ENCODE measurements around the gene PACSIN1. TPM values are rescaled to one million over a fixed set of nuclear protein-coding genes. Genes with fewer than 3 reads are reported as not detected.
A peak's percentile ranks its signal among the peaks of the same experiment; 100 is the strongest.

Gene PACSIN1
- total and polyA plus RNA-seq, 2 experiments from 2014 or later = 0.05 to 0.37 TPM

- H3K4me2 ChIP-seq = no peak overlapping the region
- DNase-seq (ENCODE audit: low spot score) = no peak
- H3K27me3 ChIP-seq = no peaks in the 10 kb centered on the region
- no peaks in the 10 kb centered on the region for H3K79me2 ChIP-seq
- TF ChIP-seq EZH2 (IDR thresholded peaks at IDR 0.05; ENCODE audit: borderline replicate concordance) (no peak), EZH2phosphoT487 (IDR thresholded peaks at IDR 0.05; ENCODE audit: low read depth, severe bottlenecking, unreplicated experiment) (no peak), CTCF (IDR thresholded peaks at IDR 0.05; ENCODE audit: poor library complexity) (no peak)
- WGBS (ENCODE audit: low lambda C conversion rate, missing lambda C conversion rate) = 97% methylated on average over 4 of the region's 4 CpGs
- H4K20me1 ChIP-seq (ENCODE audit: insufficient read depth, poor library complexity, severe bottlenecking) = no peaks in the 10 kb centered on the region
- H3K4me3 ChIP-seq = no peak overlapping the region
- no peaks in the 10 kb centered on the region for H3K9me3 ChIP-seq (ENCODE audit: low read depth)
- no peaks in the 10 kb centered on the region for H3K36me3 ChIP-seq (replicated peaks; ENCODE audit: insufficient read depth, low read depth)
- no peak overlapping the region for H2AFZ ChIP-seq
- no peaks in the 10 kb centered on the region for H3K4me1 ChIP-seq (ENCODE audit: insufficient read depth)
- H3K9me2 ChIP-seq (replicated peaks; ENCODE audit: insufficient read depth) = no peaks in the 10 kb centered on the region
- no peak overlapping the region for H3K27ac ChIP-seq
Measured at GRCh38 chr6:34558172-34558714, 92.4 kb downstream of the PACSIN1 start.

- no peak for DNase-seq (ENCODE audit: low spot score)
- TF ChIP-seq CTCF (IDR thresholded peaks at IDR 0.05; ENCODE audit: poor library complexity) (no peak), EZH2 (IDR thresholded peaks at IDR 0.05; ENCODE audit: borderline replicate concordance) (no peak), EZH2phosphoT487 (IDR thresholded peaks at IDR 0.05; ENCODE audit: low read depth, severe bottlenecking, unreplicated experiment) (no peak)
- Histone ChIP-seq H3K9me3 (ENCODE audit: low read depth) (no peaks in the 10 kb centered on the region), H3K9me2 (replicated peaks; ENCODE audit: insufficient read depth) (no peaks in the 10 kb centered on the region), H3K36me3 (replicated peaks; ENCODE audit: insufficient read depth, low read depth) (no peaks in the 10 kb centered on the region), H3K27ac (no peak overlapping the region), H4K20me1 (ENCODE audit: insufficient read depth, poor library complexity, severe bottlenecking) (no peaks in the 10 kb centered on the region), H3K79me2 (no peaks in the 10 kb centered on the region), H3K4me2 (no peak overlapping the region), H3K27me3 (no peaks in the 10 kb centered on the region), H3K4me3 (no peak overlapping the region), H3K4me1 (ENCODE audit: insufficient read depth) (no peaks in the 10 kb centered on the region), H2AFZ (no peak overlapping the region)
- 59% methylated on average over 10 of the region's 10 CpGs for WGBS (ENCODE audit: low lambda C conversion rate, missing lambda C conversion rate)
Measured at GRCh38 chr6:34559651-34560365, 93.9 kb downstream of the PACSIN1 start.

- no peaks in the 10 kb centered on the region for H3K79me2 ChIP-seq
- no peak overlapping the region for H2AFZ ChIP-seq
- no peaks in the 10 kb centered on the region for H3K36me3 ChIP-seq (replicated peaks; ENCODE audit: insufficient read depth, low read depth)
- no peak overlapping the region for H3K27ac ChIP-seq
- no peaks in the 10 kb centered on the region for H3K9me2 ChIP-seq (replicated peaks; ENCODE audit: insufficient read depth)
- no peaks in the 10 kb centered on the region for H3K4me1 ChIP-seq (ENCODE audit: insufficient read depth)
- peak overlapping the region; percentile 20 for H3K4me2 ChIP-seq
- no peak overlapping the region for H3K4me3 ChIP-seq
- TF ChIP-seq EZH2phosphoT487 (IDR thresholded peaks at IDR 0.05; ENCODE audit: low read depth, severe bottlenecking, unreplicated experiment) (no peak), EZH2 (IDR thresholded peaks at IDR 0.05; ENCODE audit: borderline replicate concordance) (no peak), CTCF (IDR thresholded peaks at IDR 0.05; ENCODE audit: poor library complexity) (no peak)
- no peaks in the 10 kb centered on the region for H4K20me1 ChIP-seq (ENCODE audit: insufficient read depth, poor library complexity, severe bottlenecking)
- H3K27me3 ChIP-seq = no peaks in the 10 kb centered on the region
- DNase-seq (ENCODE audit: low spot score) = peak; percentile 65
- H3K9me3 ChIP-seq (ENCODE audit: low read depth) = no peaks in the 10 kb centered on the region
- 51% methylated on average over 20 of the region's 20 CpGs for WGBS (ENCODE audit: low lambda C conversion rate, missing lambda C conversion rate)
Measured at GRCh38 chr6:34560366-34561226, 94.7 kb downstream of the PACSIN1 start.

All from hepatocyte (in vitro differentiated cells).